A549 (cell line): Measurements from ENCODE around the gene TNFRSF1B. TPM values are rescaled to one million over a fixed set of nuclear protein-coding genes. Genes with fewer than 3 reads are reported as not detected.

Source experiments
- ATAC-seq, 2 experiments: fragments of 200-7000 bp in 1 of 2; fragments of >200 bp in 1 of 2; cut with Nextera tagmentation in 1 of 2; cut with Tn5 transposase in 1 of 2; 3 replicates each; pipeline versions ENCODE4 v1.8.0 to v1.9.1; 2018 to 2020; ENCODE audit warnings: mild to moderate bottlenecking in 1 of 2, moderate library complexity in 1 of 2
- CTCF ChIA-PET: fragments of 300-600 bp; sonication (Branson Sonifier 250); formaldehyde crosslinking; extraction: SDS; loops from one replicate; lab custom pipeline; 2021; ENCODE audit warnings: antibody characterized with exemption, inconsistent platforms; lab: Yijun Ruan, JAX
- POLR2A ChIA-PET: fragments of 350-600 bp; formaldehyde crosslinking; extraction: SDS; loops from one replicate; lab custom pipeline; 2021; ENCODE audit warnings: antibody characterized with exemption, inconsistent platforms; lab: Yijun Ruan, JAX
- DNase-seq, 2 experiments: peaks; one replicate each; pipeline versions ENCODE4 v3.0.0 to v3.0.0-alpha.2; 2011 to 2016; ENCODE audit warnings: low read depth in 1 of 2, low spot score in 1 of 2
- FAIRE-seq: peaks from 2 replicates; lab custom pipeline; 2011; peaks lifted over from hg19 to GRCh38; lab: Jason Lieb, UNC
- H3K27ac ChIP-seq, 2 experiments: fragments of >200 bp; sonication (Bioruptor Twin); formaldehyde crosslinking; 3 replicates each; pipeline ENCODE4 v1.5.1; 2016 to 2017
- H3K4me1 ChIP-seq: fragments of >200 bp; sonication (Bioruptor Twin); formaldehyde crosslinking; 3 replicates; pipeline ENCODE4 v1.6.1; 2016
- H3K4me2 ChIP-seq: fragments of >200 bp; sonication (Bioruptor Twin); formaldehyde crosslinking; 3 replicates; pipeline ENCODE4 v1.6.1; 2016
- H3K4me3 ChIP-seq: fragments of >200 bp; sonication (Bioruptor Twin); formaldehyde crosslinking; 3 replicates; pipeline ENCODE4 v1.5.1; 2016
- H3K9me3 ChIP-seq: fragments of >200 bp; sonication (Bioruptor Twin); formaldehyde crosslinking; 3 replicates; pipeline ENCODE4 v1.6.1; 2016
- CBX8 ChIP-seq: fragments of 200-600 bp; sonication (generic); IDR thresholded peaks from 2 replicates; pipeline ENCODE4 v1.6.1; 2016
- HOXA7 ChIP-seq: fragments of 250-450 bp; sonication (Bioruptor Pico); IDR thresholded peaks from 2 replicates; pipeline ENCODE4 v1.5.0; 2020; ENCODE audit warnings: mild to moderate bottlenecking, moderate library complexity
- HOXB13 ChIP-seq: fragments of 250-450 bp; sonication (Bioruptor Pico); IDR thresholded peaks from 2 replicates; pipeline ENCODE4 v1.5.0; 2020; ENCODE audit warnings: low read depth, mild to moderate bottlenecking, moderate library complexity
- JUNB ChIP-seq: fragments of >200 bp; sonication (Bioruptor Twin); formaldehyde crosslinking; IDR thresholded peaks from 2 replicates; pipeline ENCODE4 v1.6.1; 2016
- KDM1A ChIP-seq: fragments of 200-600 bp; sonication (generic); IDR thresholded peaks from 2 replicates; pipeline ENCODE4 v1.6.1; 2016; ENCODE audit warnings: low read depth, mild to moderate bottlenecking
- KDM5A ChIP-seq: fragments of 200-600 bp; sonication (generic); IDR thresholded peaks from 2 replicates; pipeline ENCODE4 v1.6.1; 2016; ENCODE audit warnings: antibody characterized with exemption, mild to moderate bottlenecking
- POLR2A ChIP-seq: IDR thresholded peaks from 2 replicates; pipeline ENCODE4 v1.6.1; 2012; ENCODE audit warnings: mild to moderate bottlenecking, low read length
- POLR2AphosphoS2 ChIP-seq: conservative IDR thresholded peaks from 2 replicates; pipeline ENCODE4 v1.6.1; 2012; ENCODE audit warnings: low read length, improper control_type of control experiment, inconsistent platforms
- RAD21 ChIP-seq, 2 experiments: fragments of >200 bp in 1 of 2; sonication (Bioruptor Twin) in 1 of 2; formaldehyde crosslinking in 1 of 2; IDR thresholded peaks in 1 of 2; conservative IDR thresholded peaks in 1 of 2; 2 replicates in 1 of 2; 3 replicates in 1 of 2; pipeline ENCODE4 v1.6.1; 2012 to 2018; ENCODE audit warnings: inconsistent platforms in 1 of 2
- RFX5 ChIP-seq: fragments of 450-650 bp; IDR thresholded peaks from 2 replicates; pipeline ENCODE4 v1.7.1; 2014; ENCODE audit warnings: antibody characterized with exemption, mild to moderate bottlenecking, moderate library complexity
- TP53 ChIP-seq: fragments of 250-450 bp; sonication (Bioruptor Pico); IDR thresholded peaks from 2 replicates; pipeline ENCODE4 v1.5.0; 2021; ENCODE audit warnings: mild to moderate bottlenecking, moderate library complexity
- ZFP36 ChIP-seq: fragments of 450-650 bp; IDR thresholded peaks from 2 replicates; pipeline ENCODE4 v1.6.1; 2014; ENCODE audit warnings: borderline replicate concordance; ENCODE audit not compliant: partially characterized antibody
- ZSCAN20 ChIP-seq: fragments of 250-450 bp; sonication (Bioruptor Pico); IDR thresholded peaks from 2 replicates; pipeline ENCODE4 v1.8.0; 2022; ENCODE audit warnings: mild to moderate bottlenecking, moderate library complexity
- WGBS: methylation state at CpG from one replicate; pipeline ENCODE4 v1.1.6; 2017; ENCODE audit errors: missing lambda C conversion rate; 5-methylcytosine and 5-hydroxymethylcytosine counted together
- polyA plus RNA-seq, 4 experiments: library from polyadenylated mRNA; depleted of rRNA in 3 of 4; stranded (reverse); fragments of >200 nt; fragmentation: RNase III in 1 of 4; extraction: RNeasy Plus Mini Kit Qiagen cat#74134 plus additional on column Dnase treatment in 1 of 4; gene quantifications; 2 replicates in 3 of 4; 3 replicates in 1 of 4; pipeline ENCODE4 v1.2.3, GENCODE V29; 2011 to 2017
- TF ChIP-seq, protein P1 (sequence below): fragments of 450-650 bp; IDR thresholded peaks from 2 replicates; pipeline ENCODE4 v1.6.1; 2014; ENCODE audit warnings: antibody characterized with exemption
- TF ChIP-seq, protein P2 (sequence below): IDR thresholded peaks from 2 replicates; pipeline ENCODE4 v1.6.1; 2012; ENCODE audit warnings: low read depth, borderline replicate concordance
- TF ChIP-seq, protein P3 (sequence below): IDR thresholded peaks from 2 replicates; pipeline ENCODE4 v1.6.1; 2012
- TF ChIP-seq, protein P4 (sequence below): fragments of 250-450 bp; sonication (Bioruptor Pico); IDR thresholded peaks from 2 replicates; pipeline ENCODE4 v1.5.0; 2021; ENCODE audit warnings: mild to moderate bottlenecking, moderate library complexity, borderline replicate concordance
- TF ChIP-seq, protein P5 (sequence below): fragments of >200 bp; sonication (Bioruptor Twin); formaldehyde crosslinking; IDR thresholded peaks from 3 replicates; pipeline ENCODE4 v1.6.1; 2016
- TF ChIP-seq, protein P6 (sequence below): fragments of 250-450 bp; sonication (Bioruptor Pico); IDR thresholded peaks from 2 replicates; pipeline ENCODE4 v1.5.0; 2020; ENCODE audit warnings: low read depth, mild to moderate bottlenecking, moderate library complexity

The TNFRSF1B gene
- polyA plus RNA-seq, 2 of the 4 experiments (the other 2 are of a cell fraction): 0.05 to 0.06 TPM

DNA sequence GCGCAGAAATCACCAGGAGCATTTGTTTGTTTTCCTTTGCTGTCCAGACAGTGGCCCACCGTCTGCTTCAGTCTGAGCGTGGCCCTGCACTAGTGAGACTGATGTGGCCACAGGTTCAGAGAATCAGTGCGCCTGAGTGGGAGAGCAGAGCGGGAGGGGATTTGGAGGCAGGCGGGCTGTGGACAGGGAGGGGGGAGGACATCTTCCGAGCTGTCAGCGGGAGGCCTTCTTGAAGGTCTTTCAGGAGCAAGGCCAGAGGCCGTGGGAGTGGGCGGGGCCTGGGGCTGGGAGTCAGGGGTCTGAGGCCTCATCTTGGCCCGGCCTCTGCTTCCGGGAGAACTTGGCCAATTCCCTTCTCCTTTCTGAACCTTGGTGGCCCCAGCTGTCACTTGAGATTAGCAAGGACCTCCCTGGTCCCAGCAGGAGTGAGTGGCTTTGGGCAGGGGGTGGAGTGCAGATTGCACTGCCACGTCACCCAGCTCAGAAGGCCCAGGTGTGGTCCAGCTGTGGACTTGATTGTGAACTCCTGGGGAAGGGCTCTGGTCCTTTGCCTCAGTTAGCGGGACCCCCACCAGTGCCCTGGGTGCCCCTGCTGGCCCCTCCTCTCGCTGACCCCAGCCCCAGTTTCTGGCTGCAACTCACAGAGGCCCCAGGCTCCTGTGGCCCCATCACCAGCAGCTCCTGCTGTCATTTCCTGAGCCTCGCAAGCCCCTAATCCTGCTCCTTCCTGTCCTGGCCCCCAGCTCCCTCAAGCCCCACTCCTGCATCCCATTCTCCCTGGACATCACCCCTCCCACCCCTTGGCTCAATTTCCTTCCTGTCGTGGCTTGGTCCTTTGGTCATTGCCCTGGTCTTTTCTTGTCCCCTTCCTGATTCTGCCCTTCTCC is 8.4 kb downstream of the TNFRSF1B start:
- FAIRE-seq (no peak), ATAC-seq (no peak), DNase-seq (no peak)
- TF ChIP-seq HOXA7 (CRISPR knock-in tag) (no peak), RAD21 (conservative IDR thresholded peaks at IDR 0.05 in 1 of 2, IDR thresholded peaks at IDR 0.05 in 1 of 2) (no peak), HOXB13 (CRISPR knock-in tag) (no peak), ZFP36 (no peak), ZSCAN20 (CRISPR knock-in tag) (no peak), JUNB (no peak), POLR2A (no peak), TP53 (CRISPR knock-in tag) (no peak), RFX5 (no peak), POLR2AphosphoS2 (no peak), KDM1A (no peak), KDM5A (no peak), CBX8 (no peak)
- TF ChIP-seq, protein P1, sequence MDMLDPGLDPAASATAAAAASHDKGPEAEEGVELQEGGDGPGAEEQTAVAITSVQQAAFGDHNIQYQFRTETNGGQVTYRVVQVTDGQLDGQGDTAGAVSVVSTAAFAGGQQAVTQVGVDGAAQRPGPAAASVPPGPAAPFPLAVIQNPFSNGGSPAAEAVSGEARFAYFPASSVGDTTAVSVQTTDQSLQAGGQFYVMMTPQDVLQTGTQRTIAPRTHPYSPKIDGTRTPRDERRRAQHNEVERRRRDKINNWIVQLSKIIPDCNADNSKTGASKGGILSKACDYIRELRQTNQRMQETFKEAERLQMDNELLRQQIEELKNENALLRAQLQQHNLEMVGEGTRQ: no peak
- TF ChIP-seq, protein P2, sequence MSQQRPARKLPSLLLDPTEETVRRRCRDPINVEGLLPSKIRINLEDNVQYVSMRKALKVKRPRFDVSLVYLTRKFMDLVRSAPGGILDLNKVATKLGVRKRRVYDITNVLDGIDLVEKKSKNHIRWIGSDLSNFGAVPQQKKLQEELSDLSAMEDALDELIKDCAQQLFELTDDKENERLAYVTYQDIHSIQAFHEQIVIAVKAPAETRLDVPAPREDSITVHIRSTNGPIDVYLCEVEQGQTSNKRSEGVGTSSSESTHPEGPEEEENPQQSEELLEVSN: no peak
- TF ChIP-seq, protein P3, sequence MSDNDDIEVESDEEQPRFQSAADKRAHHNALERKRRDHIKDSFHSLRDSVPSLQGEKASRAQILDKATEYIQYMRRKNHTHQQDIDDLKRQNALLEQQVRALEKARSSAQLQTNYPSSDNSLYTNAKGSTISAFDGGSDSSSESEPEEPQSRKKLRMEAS: no peak
- TF ChIP-seq, protein P4, sequence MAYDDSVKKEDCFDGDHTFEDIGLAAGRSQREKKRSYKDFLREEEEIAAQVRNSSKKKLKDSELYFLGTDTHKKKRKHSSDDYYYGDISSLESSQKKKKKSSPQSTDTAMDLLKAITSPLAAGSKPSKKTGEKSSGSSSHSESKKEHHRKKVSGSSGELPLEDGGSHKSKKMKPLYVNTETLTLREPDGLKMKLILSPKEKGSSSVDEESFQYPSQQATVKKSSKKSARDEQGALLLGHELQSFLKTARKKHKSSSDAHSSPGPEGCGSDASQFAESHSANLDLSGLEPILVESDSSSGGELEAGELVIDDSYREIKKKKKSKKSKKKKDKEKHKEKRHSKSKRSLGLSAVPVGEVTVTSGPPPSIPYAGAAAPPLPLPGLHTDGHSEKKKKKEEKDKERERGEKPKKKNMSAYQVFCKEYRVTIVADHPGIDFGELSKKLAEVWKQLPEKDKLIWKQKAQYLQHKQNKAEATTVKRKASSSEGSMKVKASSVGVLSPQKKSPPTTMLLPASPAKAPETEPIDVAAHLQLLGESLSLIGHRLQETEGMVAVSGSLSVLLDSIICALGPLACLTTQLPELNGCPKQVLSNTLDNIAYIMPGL (CRISPR knock-in tag): no peak
- TF ChIP-seq, protein P5, sequence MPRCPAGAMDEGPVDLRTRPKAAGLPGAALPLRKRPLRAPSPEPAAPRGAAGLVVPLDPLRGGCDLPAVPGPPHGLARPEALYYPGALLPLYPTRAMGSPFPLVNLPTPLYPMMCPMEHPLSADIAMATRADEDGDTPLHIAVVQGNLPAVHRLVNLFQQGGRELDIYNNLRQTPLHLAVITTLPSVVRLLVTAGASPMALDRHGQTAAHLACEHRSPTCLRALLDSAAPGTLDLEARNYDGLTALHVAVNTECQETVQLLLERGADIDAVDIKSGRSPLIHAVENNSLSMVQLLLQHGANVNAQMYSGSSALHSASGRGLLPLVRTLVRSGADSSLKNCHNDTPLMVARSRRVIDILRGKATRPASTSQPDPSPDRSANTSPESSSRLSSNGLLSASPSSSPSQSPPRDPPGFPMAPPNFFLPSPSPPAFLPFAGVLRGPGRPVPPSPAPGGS: no peak
- TF ChIP-seq, protein P6, sequence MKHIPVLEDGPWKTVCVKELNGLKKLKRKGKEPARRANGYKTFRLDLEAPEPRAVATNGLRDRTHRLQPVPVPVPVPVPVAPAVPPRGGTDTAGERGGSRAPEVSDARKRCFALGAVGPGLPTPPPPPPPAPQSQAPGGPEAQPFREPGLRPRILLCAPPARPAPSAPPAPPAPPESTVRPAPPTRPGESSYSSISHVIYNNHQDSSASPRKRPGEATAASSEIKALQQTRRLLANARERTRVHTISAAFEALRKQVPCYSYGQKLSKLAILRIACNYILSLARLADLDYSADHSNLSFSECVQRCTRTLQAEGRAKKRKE (CRISPR knock-in tag): no peak
- Histone ChIP-seq H3K4me1 (peaks cover 4% of the 10 kb centered on the region; the same call in 1 of the 3 replicates), H3K27ac (no peak overlapping the region), H3K9me3 (no peaks in the 10 kb centered on the region), H3K4me2 (no peak overlapping the region), H3K4me3 (no peak overlapping the region)
- WGBS: 77% methylated on average over 12 of the region's 17 CpGs
- CTCF ChIA-PET: interaction anchor here (1.2 to 1.6 kb wide), 3 partner anchors 22 to 50 kb away, joined by 3 to 4 read pairs (median 3); no protein-coding TSS in a partner anchor
- POLR2A ChIA-PET: no interaction called here
